NK-92 treated with Interleukin-12 subunit alpha and Interleukin-12 subunit beta, amount 100 ng/mL, for 24 hours (cell line): ENCODE results near the gene PITPNM1.
"Not testable (repeated sequence)": the region's sequence is repeated elsewhere in the genome, so short reads cannot be mapped to it uniquely, and the experiment has no call there.

Experiments used
- DNase-seq: peaks from one replicate; lab custom pipeline; 2025; lab: John Stamatoyannopoulos, UW

The PITPNM1 gene

GRCh38 chr11:67489885-67490726 is 15.1 kb downstream of the PITPNM1 start:
- DNase-seq: no peak

- DNase-seq: no peak
Observed at GRCh38 chr11:67489203-67489884, 15.8 kb downstream of the PITPNM1 start.

- no peak for DNase-seq
Observed at GRCh38 chr11:67486481-67487195, 18.5 kb downstream of the PITPNM1 start.

GRCh38 chr11:67485873-67486361 is 19.2 kb downstream of the PITPNM1 start:
- DNase-seq: peak; percentile 59

GRCh38 chr11:67484847-67485311 is 20.3 kb downstream of the PITPNM1 start:
- no peak for DNase-seq

GRCh38 chr11:67483831-67484665 is 21.1 kb downstream of the PITPNM1 start:
- DNase-seq: no peak

- DNase-seq: peak; percentile 94
Observed at GRCh38 chr11:67482827-67483798, 22.1 kb downstream of the PITPNM1 start, which contains the start of gene AIP. Gene AIP (plus strand): TSS chr11:67483026. CDS start chr11:67483159, 133 bp downstream.

- DNase-seq: no peak
Observed at GRCh38 chr11:67482275-67482826, 22.8 kb downstream of the PITPNM1 start.

GRCh38 chr11:67477344-67478050 is 27.7 kb downstream of the PITPNM1 start:
- not testable (repeated sequence) for DNase-seq

GRCh38 chr11:67476692-67477091 is 28.5 kb downstream of the PITPNM1 start:
- not testable (repeated sequence) for DNase-seq

- no peak for DNase-seq
Observed at GRCh38 chr11:67472882-67473281, 32.3 kb downstream of the PITPNM1 start.

- no peak for DNase-seq
Observed at GRCh38 chr11:67470337-67471002, 34.7 kb downstream of the PITPNM1 start.

- DNase-seq: no peak
Observed at GRCh38 chr11:67469508-67469811, 35.7 kb downstream of the PITPNM1 start.

GRCh38 chr11:67468759-67469507 is 36.2 kb downstream of the PITPNM1 start, which contains the start of gene TMEM134:
Gene TMEM134 (minus strand): TSS chr11:67469251. CDS start chr11:67469192, 59 bp downstream.
- DNase-seq: peak; percentile 89

- no peak for DNase-seq
Observed at GRCh38 chr11:67468456-67468758, 36.8 kb downstream of the PITPNM1 start.

GRCh38 chr11:67468056-67468455 is 37.1 kb downstream of the PITPNM1 start:
- DNase-seq: no peak

- DNase-seq: no peak
Observed at GRCh38 chr11:67466962-67467771, 38.0 kb downstream of the PITPNM1 start.
